ENCODE results near the gene TMEM132D.

Gene TMEM132D

DNA sequence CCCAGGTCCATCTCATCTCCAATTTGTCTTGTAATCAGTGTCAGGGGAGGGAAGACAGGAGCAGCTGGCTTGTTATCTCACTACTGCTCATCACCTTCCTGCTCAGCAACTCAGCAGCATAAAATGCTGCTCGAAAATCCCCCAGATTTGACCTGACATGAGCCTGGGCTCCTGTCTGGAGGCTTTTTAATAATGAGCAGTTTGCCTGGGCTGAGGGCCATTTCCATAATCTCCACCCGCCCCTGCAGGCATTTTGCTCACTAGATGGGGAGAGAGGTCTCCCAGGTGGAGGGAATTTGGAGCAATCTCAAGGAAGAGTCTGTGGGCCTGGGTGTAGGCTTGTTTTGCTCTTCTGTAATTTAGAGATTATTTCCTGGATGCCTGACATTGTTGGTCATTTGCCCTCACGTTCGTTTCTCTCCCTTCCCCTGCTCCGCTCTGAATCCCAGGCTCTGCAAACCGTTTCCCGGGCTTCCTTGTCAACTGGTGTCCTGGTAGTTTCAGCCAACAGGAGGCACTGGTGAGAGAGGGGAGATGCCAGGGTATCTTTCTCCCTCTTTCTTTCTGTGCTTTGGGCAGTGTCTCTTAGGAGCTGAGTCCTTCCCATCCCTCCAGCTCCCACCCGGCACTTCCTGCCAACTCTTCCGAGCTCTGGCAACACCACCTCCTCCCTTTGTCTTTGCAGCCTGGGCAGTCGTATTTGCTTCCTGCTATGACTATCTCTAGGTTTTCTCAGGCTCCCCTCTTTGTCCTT lies 751.3 kb downstream of the TMEM132D start:
- no peak for DNase-seq

GRCh38 chr12:129150721-129151120 lies 753.1 kb downstream of the TMEM132D start:
- DNase-seq, result no peak

GRCh38 chr12:129145381-129145780 lies 758.4 kb downstream of the TMEM132D start:
- DNase-seq, result no peak

- DNase-seq, result no peak
Measured at GRCh38 chr12:129138776-129139175, 765.0 kb downstream of the TMEM132D start.

DNA sequence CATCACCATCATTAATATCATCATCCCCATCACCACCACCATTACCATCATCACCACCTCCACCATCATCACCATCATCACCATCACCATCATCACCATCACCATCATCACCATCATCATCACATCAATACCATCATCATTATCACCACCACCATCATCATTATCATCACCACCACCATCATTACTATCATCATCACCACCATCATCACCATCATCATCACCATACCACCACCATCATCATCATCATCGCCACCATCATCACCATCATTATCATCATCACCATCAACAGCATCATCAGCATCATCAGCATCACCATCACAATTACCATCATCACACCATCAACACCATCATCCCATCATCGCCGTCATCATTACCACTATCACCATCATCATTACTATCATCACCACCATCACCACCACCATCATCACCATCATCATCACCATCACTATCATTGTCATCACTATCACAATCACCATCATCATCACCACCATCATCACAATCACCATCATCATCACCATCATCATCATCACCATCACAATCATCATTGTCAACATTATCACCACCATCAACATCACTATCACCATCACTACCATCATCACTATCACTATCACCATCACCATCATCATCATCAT lies 767.0 kb downstream of the TMEM132D start:
- no peak for DNase-seq

GRCh38 chr12:129127771-129128170 lies 776.1 kb downstream of the TMEM132D start:
- DNase-seq, result no peak

GRCh38 chr12:129127211-129127610 lies 776.6 kb downstream of the TMEM132D start:
- no peak for DNase-seq

- DNase-seq, result no peak
Measured at GRCh38 chr12:129119537-129119936, 784.3 kb downstream of the TMEM132D start.

- DNase-seq, result no peak
Measured at GRCh38 chr12:129115558-129115957, 788.3 kb downstream of the TMEM132D start.

GRCh38 chr12:129110575-129110974 lies 793.2 kb downstream of the TMEM132D start:
- DNase-seq, result no peak

- DNase-seq, result no peak
Measured at GRCh38 chr12:129109174-129110001, 794.4 kb downstream of the TMEM132D start.

DNA sequence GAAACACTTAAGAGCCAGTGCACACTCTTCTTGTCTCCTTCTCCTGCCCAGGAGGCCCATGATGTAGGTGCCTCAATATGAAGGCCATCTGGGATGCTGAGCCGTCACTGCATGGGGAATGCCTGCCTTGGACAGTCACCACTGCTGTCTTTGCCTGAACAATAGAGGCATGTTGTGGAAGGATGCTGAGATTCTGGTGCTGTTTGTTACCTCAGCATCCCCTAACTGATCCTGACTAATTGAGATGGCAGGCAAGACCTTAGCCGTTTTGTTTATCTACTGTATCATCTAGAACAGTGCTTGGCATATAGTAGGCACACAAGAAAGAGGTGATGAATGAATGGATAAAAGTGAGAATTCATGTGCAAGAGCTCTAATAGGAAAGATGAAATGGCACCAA lies 797.1 kb downstream of the TMEM132D start:
- no peak for DNase-seq

- DNase-seq, result no peak
Measured at GRCh38 chr12:129103231-129103630, 800.6 kb downstream of the TMEM132D start.

GRCh38 chr12:129102233-129102632 lies 801.6 kb downstream of the TMEM132D start:
- no peak for DNase-seq

- no peak for DNase-seq
Measured at GRCh38 chr12:129101816-129102215, 802.0 kb downstream of the TMEM132D start.

GRCh38 chr12:129101404-129101803 lies 802.4 kb downstream of the TMEM132D start:
- DNase-seq, result no peak

DNA sequence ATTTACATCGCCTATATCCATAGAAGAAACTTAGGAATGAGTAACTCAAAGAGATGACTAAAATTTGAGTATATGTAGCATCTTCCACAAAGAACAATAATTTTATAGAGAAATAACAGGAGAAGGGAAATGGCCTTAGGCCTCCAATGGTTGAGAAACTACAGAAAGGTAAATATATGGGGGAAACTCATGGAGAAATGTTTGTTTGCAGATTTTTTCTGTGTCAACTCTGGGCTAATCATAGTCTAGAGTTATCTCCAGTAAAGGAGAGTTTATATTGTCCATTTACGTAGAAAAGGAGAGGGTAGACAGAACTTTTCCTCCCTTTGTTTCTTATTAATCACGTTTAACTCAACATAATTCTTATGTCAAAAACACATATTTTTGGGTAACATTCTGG lies 806.4 kb downstream of the TMEM132D start:
- DNase-seq, result no peak

- no peak for DNase-seq
Measured at GRCh38 chr12:129096968-129097367, 806.9 kb downstream of the TMEM132D start.

DNA sequence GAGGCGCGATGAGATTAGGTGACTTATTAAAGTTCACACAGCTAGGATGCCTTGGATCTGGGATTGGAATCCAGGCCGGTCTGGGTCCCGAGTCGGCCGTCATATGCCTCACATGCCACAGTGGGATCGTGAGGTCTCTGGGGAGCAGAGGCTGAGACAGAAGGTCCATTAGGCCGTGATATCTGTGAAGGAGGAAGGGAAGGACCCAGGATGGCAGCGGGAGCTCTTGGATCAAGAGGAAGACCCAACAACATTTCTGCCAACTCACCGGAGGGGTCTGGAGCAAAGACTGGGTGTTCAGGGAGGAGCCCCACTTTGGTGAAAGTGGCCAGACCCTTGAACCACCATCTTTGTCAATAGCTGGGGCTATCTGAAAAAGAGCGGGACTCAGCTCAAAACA lies 807.6 kb downstream of the TMEM132D start:
- DNase-seq, result no peak

DNA sequence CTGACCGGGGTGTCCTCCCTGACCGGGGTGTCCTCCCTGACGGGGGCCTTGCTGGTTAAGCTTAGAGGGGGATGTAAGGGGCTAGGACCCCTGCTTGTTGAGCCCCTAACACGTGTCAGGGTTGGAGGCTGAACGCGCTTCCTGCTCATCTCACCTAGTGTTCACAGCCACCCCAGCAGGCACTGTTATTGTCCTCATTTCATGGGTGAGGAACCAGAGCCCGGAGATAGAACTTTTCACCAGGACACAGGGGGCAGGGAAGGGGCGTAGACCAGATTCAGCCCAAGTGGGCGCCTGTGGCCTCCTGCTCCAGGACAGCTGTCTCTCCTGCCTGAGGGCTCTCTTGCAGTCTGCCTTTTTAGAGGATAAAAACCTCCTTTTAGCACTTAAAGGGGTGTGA lies 814.2 kb downstream of the TMEM132D start:
- no peak for DNase-seq

GRCh38 chr12:129084875-129085826 lies 818.7 kb downstream of the TMEM132D start:
- no peak for DNase-seq

- DNase-seq, result no peak
Measured at GRCh38 chr12:129083121-129083840, 820.5 kb downstream of the TMEM132D start.
